GM21619 (cell line): Measurements from ENCODE around the gene ACTR8.

Experiments
- ATAC-seq: cut with Tn5 transposase; IDR thresholded peaks from one replicate; pipeline ENCODE4 v1.9.1; 2021; ENCODE audit not compliant: unreplicated experiment

Gene ACTR8

DNA sequence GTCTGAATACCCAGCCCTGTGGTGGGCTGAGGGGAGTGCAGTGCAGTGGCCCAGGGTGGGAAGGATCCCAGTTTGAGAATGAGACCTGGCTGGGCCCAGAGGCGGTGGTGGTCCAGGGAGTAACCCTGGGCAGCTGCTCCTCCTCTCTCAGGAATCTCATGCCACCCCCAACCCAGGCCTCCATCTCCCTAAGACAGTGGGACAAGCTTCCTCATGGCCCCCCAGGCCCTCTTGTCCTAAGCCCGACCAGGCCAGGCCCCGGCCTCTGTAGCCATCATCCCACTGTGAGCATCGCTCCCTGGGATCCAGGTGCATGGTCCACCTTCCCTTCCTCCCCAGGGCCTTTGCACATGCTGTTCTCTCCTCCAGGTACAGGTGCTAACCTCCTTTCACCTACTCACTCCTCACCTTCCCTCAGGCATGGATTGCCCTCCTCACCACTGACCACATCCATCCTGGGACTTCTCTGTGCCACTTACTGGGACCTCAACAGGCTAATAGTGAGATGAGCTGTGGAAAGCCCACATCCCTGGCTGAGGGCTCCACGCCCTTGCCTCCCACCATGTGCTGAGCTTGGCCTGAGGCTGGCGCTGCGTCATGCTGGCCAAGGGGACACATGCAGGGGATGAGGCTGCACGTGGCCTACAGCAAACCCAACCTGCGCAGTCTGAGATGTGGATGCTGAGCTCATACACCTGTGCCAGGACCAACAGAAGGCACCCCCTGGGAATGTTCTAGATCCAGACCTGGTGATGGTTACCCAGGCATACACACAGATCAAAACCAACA, 45.7 kb downstream of the ACTR8 start:
- ATAC-seq: no peak

DNA sequence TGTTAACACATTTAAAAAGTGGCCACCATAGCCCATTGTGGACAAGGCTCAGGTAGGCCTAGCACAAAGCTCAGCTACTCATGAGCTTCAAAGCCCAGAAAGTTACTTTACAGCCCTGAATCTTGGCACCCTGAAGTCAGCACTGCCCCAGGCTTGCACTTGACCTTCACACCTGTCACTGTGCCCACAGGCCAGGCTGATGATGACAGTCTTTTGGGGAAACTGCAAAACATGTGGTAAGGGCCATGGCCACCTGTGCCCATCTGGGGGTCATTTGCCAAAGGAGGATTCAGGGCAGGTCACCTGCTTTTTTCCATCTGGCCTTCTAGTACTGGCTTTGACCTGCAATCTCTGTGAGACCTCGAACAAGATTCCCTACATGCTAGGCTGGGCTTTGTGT, 46.7 kb downstream of the ACTR8 start:
- ATAC-seq: no peak

DNA sequence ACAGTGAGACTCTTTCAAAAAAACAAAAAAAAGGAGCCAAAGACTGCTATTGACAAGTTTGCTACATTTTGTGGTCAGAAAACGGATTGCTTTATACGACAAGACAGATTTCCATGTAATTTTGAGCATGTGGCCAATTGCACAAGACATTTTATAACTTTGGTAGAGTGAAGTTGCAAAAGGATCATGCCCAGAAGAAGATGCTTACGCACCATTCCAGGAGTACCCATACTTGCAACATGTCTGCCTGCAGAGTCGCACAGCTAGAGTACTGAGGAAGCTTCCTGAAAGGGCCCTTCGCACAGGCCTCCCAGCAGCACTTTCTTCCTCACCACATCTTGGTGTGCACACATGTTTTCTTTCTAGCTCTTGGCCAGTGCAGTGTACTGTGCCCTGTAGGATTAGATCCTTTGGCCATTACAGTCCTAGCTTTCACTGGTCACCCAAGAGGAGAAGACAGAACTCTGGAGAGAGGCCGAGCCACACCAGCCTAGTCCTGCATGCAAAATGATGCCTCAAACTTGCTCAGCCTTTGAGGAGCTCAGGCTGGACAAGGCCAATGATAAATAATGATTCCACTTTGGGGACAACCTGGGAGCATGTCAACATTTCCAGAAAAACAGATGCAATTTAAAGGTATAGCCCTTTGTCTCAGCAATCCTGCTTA, 47.4 kb downstream of the ACTR8 start:
- no peak for ATAC-seq

DNA sequence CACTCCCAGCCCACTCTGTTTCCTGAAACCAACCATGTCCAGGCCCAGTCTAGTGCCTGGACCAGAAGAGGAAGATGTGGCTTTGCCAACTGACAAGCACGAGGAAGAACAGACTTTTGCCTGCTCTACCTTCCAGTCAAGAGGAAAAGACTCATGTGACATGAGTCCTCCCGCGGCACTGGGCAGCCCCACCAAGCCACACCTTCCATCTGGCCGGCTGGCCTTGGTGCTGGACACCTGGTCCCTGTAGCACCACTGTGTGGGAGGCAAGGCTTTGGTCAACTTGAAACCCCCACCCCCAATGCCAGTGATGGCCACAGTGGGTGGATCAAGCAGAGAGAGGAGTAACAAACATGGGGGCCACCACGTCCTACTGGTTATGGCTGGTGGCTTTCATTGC, 48.3 kb downstream of the ACTR8 start:
- ATAC-seq: no peak

DNA sequence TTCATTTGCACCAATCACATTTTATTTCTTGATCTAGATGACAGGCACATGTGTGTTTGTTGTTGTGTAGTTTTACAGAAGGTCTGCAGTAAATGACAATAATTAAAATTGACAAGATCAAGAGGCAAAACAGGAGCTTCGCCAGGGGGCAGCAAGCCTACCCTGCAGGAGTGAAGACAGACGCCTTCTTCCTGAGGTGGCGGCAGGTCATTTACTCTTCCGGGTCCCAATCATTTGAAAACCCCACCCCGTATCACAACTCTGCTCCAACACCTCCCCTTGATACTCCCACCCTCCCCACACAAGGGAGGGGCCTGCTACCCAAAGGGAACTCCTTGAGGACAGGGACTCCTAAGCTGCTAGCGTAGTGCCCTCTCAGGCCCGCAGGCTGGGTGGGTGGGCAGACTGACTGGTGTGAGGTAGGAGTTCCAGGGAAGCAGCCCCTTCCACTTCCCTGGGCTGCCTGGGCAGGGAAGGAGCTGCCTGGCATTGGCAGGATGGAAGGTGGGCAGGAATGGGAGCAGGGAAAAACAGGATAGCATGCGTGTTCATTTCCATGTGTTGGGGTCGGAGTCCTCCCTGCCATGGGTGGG, 48.8 kb downstream of the ACTR8 start:
- no peak for ATAC-seq

DNA sequence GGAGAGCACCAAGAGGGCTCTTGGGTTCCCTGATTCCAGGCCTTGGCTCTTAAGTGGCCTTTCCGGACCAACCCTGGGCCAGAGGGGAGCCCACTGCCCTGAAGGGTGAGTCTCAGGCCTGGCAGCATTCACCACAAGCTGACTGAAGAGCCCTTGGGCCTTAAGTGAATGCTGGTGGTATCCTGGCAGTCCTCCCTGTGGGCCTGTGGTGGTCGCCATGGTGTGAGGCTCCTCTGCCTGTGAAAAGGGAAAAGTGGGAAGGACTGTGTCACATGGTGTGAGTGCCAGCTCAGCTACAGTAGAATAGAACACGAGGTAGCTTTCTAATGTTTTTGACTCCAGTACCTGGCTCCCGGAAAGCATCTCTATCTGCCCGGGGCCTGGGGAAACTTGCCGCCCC, 51.0 kb downstream of the ACTR8 start:
- no peak for ATAC-seq

DNA sequence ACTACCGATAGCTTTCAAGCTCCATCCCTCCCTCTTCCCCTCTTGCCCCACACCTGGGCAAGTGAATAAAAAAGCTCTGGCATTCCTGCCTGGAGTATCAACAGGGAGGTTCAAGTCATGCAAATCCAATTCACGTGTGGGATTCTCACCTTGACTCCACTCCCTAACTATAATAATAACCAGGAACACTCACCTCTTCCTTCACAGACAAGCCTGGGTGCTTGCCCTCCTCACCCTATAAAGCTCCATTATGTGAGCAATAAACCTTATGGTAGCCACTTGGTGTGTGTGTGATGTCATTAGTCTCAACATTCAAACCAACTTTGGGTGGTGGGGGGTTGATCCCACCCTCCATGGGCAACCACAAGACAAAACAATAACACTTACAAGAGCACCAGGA, 52.3 kb downstream of the ACTR8 start:
- ATAC-seq: no peak

DNA sequence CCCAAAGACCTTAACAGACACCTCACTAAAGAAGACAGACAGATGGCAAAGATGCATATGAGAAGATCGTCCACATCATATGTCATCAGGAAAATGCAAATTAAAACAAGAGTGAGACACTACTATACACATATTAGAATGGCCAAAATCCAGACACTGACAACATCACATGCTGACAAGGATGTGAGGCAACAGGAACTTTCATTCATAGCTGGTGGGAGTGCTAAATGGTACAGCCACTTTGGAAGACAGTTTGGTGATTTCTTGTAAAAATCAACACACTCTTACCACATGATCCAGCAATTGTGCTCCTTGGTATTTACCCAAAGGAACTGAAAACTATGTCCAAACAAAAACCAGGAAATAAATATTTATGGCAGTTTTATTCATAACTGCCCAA, 53.4 kb downstream of the ACTR8 start:
- no peak for ATAC-seq

DNA sequence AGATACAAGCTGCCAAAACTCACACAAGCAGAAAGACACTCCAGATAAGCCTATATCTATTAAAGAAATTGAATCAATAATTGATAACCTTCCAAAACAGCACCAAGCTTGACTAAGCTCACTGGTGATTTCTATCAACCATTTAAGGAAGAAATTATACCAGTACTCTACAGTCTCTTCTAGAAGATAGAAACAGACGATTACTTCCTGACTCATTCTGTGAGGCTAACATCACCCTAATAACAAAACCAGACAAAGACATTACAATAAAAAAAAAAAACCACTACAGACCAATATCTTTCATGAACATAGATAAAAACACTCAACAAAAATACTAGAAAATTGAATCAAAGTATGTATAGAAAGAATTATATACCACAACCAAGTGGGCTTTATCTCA, 55.9 kb downstream of the ACTR8 start:
- ATAC-seq: no peak

DNA sequence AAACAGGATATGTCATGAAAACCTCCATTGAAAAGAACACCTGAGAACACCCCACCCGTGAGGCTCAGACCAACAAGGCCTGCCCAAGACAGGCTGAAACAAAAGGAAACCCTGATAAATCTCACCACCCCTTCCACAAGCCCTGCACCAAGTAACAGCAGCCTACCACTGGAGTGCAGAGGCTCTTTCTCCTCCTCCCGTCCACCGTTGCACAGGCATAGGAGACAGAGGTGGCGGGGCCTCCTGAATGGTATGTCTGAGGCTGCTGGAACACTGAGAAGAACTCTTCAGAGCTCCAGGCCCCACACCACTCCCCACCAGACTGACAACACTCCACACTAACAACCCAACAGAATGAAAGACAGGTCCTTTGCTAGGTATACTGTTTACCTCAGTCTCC, 57.2 kb downstream of the ACTR8 start:
- ATAC-seq: no peak

DNA sequence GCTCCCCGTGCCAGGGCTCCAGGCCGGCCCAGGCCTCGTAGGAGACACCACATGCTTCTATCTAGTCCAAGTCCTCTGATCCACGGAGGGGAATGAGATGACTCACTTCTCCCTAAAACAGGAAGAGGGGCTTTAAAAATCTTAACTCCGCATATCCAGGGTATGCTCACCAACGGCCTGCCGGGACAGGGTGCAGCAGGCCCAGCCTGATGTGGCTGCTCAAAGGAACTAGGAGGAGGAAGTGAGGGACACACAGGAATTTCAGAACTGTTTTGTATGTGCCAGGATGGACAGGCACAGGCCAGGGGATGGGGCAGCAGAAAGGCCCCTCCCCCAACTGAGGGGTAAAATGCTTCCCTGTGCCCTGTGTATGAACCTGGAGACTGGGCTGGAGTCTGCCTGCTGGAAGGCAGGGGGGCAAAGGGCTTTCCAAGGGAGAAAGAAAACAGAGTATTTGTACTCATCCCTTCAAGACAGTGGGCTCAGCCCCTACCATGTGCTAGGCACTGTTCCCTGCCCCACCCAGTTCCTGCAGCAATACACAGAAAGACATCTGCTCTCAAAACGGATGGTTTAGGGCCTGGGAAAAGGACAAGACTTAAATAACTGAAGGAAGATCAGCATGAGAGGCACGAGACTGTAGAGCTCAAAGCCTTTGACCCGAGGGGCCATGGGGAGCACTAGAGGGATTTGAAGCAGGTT, 57.8 kb downstream of the ACTR8 start:
- ATAC-seq: no peak

DNA sequence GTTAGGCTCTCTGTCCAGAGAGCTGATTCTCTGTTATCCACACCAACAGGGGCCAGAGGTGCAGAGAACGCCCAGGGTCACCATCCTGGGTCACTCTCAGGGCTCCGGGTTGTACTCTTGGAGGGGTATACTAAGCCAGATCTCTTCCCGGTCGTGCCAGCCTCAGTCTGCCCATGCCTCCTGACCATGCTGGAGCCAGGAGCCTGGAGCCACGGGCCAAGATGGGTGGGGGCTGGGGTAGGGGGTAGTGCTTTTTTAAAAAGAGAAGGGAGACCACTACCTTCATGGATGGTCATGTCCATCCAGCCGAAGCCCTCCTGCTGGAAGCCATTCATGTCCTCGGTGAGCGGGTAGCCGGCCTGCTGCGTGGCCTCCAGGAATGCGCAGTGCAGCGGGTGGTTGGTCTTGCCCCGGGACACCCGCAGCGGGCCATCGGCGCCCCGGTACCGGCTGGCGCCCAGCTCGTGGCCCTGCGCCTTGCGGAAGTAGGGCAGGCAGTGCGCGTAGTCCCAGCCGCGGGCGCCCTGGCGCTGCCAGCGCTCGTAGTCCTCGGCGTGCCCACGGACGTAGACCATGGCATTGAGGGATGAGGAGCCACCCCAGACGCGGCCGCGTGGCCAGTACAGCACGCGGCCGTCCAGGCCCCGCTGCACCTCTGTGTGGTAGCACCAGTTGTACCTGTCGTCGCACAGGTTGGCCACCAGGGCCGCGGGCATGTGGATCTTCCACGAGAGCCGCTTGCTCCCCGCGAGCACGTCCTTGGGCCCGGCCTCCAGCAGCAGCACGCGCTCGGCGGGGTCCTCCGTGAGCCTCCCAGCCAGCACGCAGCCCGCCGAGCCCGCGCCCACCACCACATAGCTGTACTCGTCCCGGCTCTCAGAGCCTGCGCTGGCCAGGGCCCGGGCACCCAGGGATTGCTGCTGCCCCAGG, 58.7 kb downstream of the ACTR8 start:
- ATAC-seq: no peak

DNA sequence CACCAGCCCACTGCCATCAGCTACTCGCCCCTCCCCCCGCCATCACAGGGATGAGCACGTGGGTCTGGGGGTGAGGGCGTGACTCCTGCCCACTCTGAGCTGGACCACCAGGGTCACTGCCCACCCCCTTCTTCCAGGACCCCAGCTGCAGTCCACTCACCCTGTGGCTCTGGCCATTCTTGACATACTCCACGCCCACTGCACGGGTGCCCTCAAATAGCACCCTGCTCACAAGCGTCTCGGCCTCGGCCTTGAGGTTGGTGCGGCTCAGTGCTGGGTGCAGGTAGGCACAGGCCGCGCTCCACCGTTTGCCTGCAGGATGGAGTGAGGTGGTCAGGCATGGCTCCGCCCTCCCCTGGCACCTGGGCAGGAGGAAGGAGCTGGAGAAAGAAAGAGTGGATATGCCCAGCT, 59.6 kb downstream of the ACTR8 start:
- no peak for ATAC-seq

DNA sequence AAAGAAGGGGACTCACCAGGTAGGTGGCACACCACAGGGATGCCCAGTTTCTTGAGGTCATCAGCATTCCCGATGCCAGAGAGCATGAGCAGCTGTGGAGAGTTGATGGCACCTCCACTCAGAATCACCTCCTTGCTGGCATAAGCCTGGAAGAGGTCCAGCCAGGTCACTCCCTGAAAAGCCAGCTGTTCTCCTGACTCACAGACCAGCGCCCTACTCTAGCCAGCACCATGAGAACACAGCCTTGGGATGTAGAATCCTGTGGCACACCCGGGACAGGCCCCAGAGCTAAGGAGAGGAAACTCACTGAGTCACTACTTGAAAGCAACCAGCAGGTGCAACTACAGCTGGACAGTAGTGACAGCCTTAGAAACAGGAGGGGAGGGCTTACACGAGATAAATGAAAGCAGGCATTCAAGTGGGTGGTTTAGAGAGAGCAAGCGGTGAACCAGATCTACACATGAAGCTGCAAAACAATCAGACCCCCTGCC, 60.3 kb downstream of the ACTR8 start:
- peak; percentile 79 for ATAC-seq

DNA sequence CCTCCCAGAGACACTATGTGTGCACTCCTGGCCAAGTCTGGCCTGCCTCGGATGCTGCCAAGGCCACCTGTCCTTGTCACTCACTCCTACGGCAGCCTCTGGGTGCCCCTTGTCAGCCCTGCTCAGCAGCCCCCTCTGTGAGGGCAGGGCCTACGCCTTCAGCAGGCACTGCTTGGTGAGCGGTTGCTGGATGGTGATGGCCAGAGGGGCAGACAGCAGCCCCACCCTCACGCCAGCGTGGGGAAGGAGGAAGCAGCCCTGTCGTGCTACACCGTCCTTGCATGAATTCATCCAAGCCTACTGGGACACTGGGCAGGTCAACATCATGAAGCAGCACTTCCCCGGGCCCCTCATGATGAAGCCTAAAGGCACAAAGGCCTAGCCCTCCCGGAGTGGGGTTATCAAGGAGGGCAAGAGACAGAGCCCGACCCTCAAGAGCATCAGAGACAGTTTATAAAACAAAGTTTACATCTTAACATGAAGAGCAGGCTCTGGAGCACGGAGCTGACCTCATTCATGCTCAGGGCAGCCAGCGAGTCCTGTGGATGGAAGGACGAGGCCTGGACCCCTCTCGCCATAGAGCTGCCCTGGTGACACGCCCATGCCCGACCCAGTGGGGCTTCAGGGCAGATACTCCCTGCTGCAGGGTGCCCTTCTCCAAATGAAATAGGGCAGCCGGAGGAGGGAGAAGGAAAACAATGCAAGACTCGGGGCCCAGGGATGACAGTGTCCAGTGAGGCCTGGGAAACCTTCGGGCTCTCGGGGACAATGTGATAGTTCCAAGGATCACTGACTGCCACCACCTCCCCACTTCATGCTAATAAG, 61.0 kb downstream of the ACTR8 start:
- ATAC-seq: no peak

DNA sequence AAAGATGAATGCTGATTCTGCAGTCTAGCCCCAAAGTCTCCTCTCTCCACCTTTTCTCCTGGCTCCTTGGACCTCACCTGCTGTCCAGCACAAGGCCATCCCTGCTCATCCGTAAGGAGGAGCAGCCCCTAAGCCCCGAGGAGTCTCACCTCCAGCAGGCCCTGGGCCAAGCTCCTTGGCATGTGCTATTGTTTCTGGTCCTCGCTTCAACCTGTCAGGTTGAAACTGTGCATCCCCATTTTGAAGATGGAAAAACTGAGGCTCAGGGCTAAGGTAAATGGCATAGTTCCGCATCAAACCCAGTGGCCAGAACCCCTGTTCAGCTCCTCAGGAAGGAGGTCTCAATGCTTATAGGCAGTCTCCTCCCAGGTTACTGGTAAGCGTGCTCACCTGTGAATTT, 61.9 kb downstream of the ACTR8 start:
- no peak for ATAC-seq

DNA sequence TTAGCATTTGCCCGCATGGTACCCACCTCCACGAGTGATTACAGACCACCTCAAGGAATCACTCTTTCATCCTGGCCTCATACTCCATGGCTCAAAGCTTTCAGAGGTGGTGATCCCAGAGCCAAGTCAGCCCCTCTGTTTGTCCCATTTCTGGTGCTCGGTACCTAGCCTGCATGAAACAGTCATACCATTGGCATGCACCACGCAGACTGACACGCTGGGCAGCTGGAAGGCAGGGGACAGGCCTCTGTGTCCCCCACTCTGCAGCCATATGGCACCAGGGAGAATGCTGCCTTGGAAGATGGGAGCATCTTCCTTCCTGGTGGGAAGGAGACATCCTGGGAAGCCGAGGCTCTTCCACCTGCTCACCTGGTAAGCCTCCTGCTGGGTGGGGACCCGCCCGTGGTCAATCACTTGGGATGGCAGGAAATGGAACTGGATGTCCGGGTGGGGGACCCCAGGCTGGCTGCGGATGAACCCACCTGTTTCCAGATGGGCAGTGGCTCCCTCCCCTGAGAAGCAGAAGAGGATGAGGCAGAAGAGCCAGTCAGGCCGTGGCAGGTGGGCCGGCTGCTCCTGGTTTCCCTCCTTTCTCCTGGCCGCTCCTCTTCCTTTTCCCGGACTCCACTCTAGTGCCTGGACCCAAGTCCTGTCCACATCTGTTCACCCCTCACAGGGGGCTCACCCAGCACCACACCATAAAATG, 62.6 kb downstream of the ACTR8 start:
- ATAC-seq: no peak

DNA sequence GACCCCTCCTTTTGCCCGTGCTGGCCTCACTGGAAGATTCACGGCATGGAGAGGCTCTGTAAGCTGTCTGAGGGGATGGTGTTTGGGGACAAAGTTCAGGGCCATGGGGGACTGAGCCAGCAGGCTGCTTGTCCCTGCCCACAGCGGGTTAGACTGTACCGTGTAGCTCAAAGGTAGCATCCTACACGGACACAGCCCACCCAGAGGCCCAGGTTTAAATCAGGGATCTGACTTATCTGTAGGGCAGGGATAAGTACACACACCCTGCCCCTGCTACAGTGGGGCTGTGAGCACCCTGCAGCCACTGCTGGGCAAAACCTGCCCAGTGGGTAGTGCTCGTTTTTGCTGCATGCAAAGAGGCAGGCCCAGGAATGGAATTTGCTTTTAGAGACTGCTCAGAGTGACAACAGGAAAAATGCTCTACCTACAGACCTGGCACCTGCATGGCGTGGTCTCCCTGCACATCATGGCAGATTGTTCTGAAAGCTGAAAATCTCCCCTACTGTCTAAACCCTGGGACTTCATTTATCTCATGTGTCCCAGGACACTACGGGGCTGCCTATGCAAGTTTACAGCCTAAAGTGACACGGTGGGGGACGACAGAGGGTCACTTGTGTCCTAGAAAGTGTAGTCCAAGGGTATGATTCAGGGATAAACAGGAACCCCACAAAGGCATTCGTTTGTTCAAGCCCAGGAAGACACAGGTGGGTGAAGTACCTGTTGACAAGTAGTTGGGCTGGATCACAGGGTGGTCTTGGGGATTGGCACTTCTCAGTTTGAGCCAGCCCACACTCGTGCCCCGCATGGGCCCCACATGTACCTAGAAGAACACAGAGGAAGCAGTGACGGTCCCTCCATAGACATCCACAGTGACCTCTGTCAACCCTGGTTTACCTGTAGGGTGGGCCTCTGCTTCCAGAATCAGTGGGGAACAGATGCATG, 63.5 kb downstream of the ACTR8 start:
- no peak for ATAC-seq
